Measurements from ENCODE around the gene LITAFD. TPM values are rescaled to one million over a fixed set of nuclear protein-coding genes. Genes with fewer than 3 reads are reported as not detected.

Gene LITAFD
- total RNA-seq, 4 donors from 2014 or later = not detected

GRCh38 chr16:8893426-8893825 is 11.3 kb downstream of the LITAFD start:
- Histone ChIP-seq H3K4me1 (peaks cover 0 to 9% (median 0%) of the 10 kb centered on the region in 4 donors), H3K36me3 (peaks cover 63 to 89% (median 86%) of the 10 kb centered on the region in 4 donors), H3K9me3 (no peaks in the 10 kb centered on the region), H3K4me3 (no peak overlapping the region), H3K27ac (replicated peaks in 1 of 4) (no peak overlapping the region), H3K27me3 (no peaks in the 10 kb centered on the region)
- TF ChIP-seq EP300 (IDR thresholded peaks at IDR 0.05) (no peak), POLR2A (IDR thresholded peaks at IDR 0.05; ENCODE audit: low read depth) (no peak), POLR2AphosphoS5 (IDR thresholded peaks at IDR 0.05) (no peak), CTCF (IDR thresholded peaks at IDR 0.05) (no peak)
- intact Hi-C loops (cut with DNase I) = loop anchor here (5.0 kb wide), 1 partner anchor 69 kb away; the partner anchor contains the start of gene USP7
- 72% methylated on average over 9 of the region's 9 CpGs for WGBS
- DNase-seq (ENCODE audit: extremely low spot score) = no peak

- Histone ChIP-seq H3K4me1 (peaks cover 0 to 9% (median 0%) of the 10 kb centered on the region in 4 donors), H3K36me3 (peaks cover 69 to 96% (median 93%) of the 10 kb centered on the region in 4 donors), H3K4me3 (no peak overlapping the region), H3K27me3 (no peaks in the 10 kb centered on the region), H3K27ac (replicated peaks in 1 of 4) (no peak overlapping the region), H3K9me3 (no peaks in the 10 kb centered on the region)
- 81% methylated on average over 13 of the region's 14 CpGs for WGBS
- TF ChIP-seq POLR2A (IDR thresholded peaks at IDR 0.05; ENCODE audit: low read depth) (no peak), CTCF (IDR thresholded peaks at IDR 0.05) (no peak), POLR2AphosphoS5 (IDR thresholded peaks at IDR 0.05) (no peak), EP300 (IDR thresholded peaks at IDR 0.05) (no peak)
- DNase-seq (ENCODE audit: extremely low spot score) = no peak
- intact Hi-C loops (cut with DNase I) = loop anchor here (5.0 kb wide), 1 partner anchor 68 kb away; the partner anchor contains the start of gene USP7
Measured at GRCh38 chr16:8893976-8894690, 12.0 kb downstream of the LITAFD start.

- no peaks in the 10 kb centered on the region for H3K27me3 ChIP-seq
- H3K36me3 ChIP-seq = peaks cover 74 to 100% (median 94%) of the 10 kb centered on the region in 4 donors
- peaks cover 0 to 9% (median 0%) of the 10 kb centered on the region in 4 donors for H3K4me1 ChIP-seq
- no peak overlapping the region for H3K4me3 ChIP-seq
- no peak for TF ChIP-seq POLR2A (IDR thresholded peaks at IDR 0.05; ENCODE audit: low read depth)
- no peak for TF ChIP-seq POLR2AphosphoS5 (IDR thresholded peaks at IDR 0.05)
- TF ChIP-seq EP300 (IDR thresholded peaks at IDR 0.05) = no peak
- TF ChIP-seq CTCF (IDR thresholded peaks at IDR 0.05) = no peak
- H3K27ac ChIP-seq (replicated peaks in 1 of 4) = no peak overlapping the region
- intact Hi-C loops (cut with DNase I) = loop anchor here (5.0 kb wide), 1 partner anchor 67 kb away; the partner anchor contains the start of gene USP7
- DNase-seq (ENCODE audit: extremely low spot score) = no peak
- 92% methylated on average over 17 of the region's 21 CpGs for WGBS
- no peaks in the 10 kb centered on the region for H3K9me3 ChIP-seq
Measured at GRCh38 chr16:8894736-8895334, 12.7 kb downstream of the LITAFD start.

- no peak overlapping the region for H3K27ac ChIP-seq (replicated peaks in 1 of 4)
- no peaks in the 10 kb centered on the region for H3K4me1 ChIP-seq
- no peak overlapping the region for H3K4me3 ChIP-seq
- no peaks in the 10 kb centered on the region for H3K27me3 ChIP-seq
- H3K36me3 ChIP-seq = peaks cover 92 to 100% (median 99%) of the 10 kb centered on the region in 4 donors
- no peaks in the 10 kb centered on the region for H3K9me3 ChIP-seq
- no peak for DNase-seq (ENCODE audit: extremely low spot score)
- TF ChIP-seq POLR2AphosphoS5 (IDR thresholded peaks at IDR 0.05) = no peak
- TF ChIP-seq CTCF (IDR thresholded peaks at IDR 0.05) = no peak
- TF ChIP-seq POLR2A (IDR thresholded peaks at IDR 0.05; ENCODE audit: low read depth) = no peak
- no peak for TF ChIP-seq EP300 (IDR thresholded peaks at IDR 0.05)
- WGBS = 93% methylated on average over 3 of the region's 3 CpGs
- intact Hi-C loops (cut with DNase I) = no loop called here
Measured at GRCh38 chr16:8898660-8899318, 16.6 kb downstream of the LITAFD start.

Measured in esophagus muscularis mucosa (tissue), 4 donors.